BE2C (cell line): Measurements from ENCODE around the gene ARFRP1.
A peak's percentile ranks its signal among the peaks of the same experiment; 100 is the strongest.

Experiments
- DNase-seq: peaks from one replicate; pipeline ENCODE4 v3.0.0-alpha.2; 2020
- H3K27me3 ChIP-seq: fragments of 250-450 bp; sonication (Bioruptor Pico); 2 replicates; pipeline ENCODE4 v1.5.1; 2020; ENCODE audit warnings: mild to moderate bottlenecking
- H3K36me3 ChIP-seq: fragments of 250-450 bp; sonication (Bioruptor Pico); 2 replicates; pipeline ENCODE4 v1.5.1; 2020; ENCODE audit warnings: mild to moderate bottlenecking
- H3K4me1 ChIP-seq: fragments of 250-450 bp; sonication (Bioruptor Pico); 2 replicates; pipeline ENCODE4 v1.5.1; 2020
- H3K4me3 ChIP-seq: 2 replicates; pipeline ENCODE4 v1.5.1; 2011; ENCODE audit warnings: low read depth, low read length
- H3K9me3 ChIP-seq: fragments of 250-450 bp; sonication (Bioruptor Pico); 2 replicates; pipeline ENCODE4 v1.5.1; 2020
- TF ChIP-seq, protein P1 (sequence below): IDR thresholded peaks from 2 replicates; pipeline ENCODE4 v1.5.1; 2012; ENCODE audit warnings: mild to moderate bottlenecking, low read depth, low read length

ARFRP1 gene

DNA sequence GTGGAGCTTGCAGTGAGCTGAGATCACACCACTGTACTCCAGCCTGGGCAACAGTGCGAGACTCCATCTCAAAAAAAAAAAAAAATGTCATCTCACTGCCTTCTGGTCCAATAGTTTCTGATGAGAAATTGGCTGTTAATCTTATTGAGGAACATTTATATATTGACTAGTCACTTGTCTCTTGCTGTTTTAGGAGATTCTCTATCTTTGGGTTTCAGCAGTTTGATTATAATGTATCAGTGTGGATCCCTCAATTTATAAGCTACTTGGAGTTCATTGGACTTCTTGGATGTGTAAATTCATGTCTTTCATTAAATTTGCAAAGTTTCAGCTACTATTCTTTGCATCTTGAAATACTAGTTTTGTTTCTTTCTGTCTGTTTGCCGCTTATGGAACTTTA lies 11.2 kb upstream of the ARFRP1 start:
- Histone ChIP-seq H3K4me1 (no peaks in the 10 kb centered on the region), H3K36me3 (peaks cover 43% of the 10 kb centered on the region)

DNA sequence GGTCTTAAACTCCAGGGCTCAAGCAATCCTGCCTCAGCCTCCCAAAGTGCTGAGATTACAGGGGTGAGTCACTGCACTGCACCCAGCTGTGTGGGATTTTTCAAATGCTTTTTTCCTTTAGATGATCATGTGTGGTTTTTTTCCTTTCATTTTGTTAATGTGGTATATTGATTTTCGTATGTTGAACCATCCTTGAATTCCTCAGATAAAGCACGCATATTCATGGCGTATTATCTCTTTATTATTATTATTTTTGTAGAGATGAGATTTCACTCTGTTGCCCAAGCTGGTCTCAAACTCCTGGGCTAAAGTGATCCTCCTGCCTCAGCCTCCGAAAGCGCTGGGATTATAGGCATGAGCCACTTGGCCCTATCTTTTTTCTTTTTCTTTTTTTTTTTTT lies 7.1 kb upstream of the ARFRP1 start:
- Histone ChIP-seq H3K36me3 (peaks cover 57% of the 10 kb centered on the region), H3K9me3 (no peaks in the 10 kb centered on the region; the same call in 1 of the 2 replicates), H3K27me3 (no peaks in the 10 kb centered on the region), H3K4me3 (no peak overlapping the region), H3K4me1 (no peaks in the 10 kb centered on the region)
- TF ChIP-seq, protein P1, sequence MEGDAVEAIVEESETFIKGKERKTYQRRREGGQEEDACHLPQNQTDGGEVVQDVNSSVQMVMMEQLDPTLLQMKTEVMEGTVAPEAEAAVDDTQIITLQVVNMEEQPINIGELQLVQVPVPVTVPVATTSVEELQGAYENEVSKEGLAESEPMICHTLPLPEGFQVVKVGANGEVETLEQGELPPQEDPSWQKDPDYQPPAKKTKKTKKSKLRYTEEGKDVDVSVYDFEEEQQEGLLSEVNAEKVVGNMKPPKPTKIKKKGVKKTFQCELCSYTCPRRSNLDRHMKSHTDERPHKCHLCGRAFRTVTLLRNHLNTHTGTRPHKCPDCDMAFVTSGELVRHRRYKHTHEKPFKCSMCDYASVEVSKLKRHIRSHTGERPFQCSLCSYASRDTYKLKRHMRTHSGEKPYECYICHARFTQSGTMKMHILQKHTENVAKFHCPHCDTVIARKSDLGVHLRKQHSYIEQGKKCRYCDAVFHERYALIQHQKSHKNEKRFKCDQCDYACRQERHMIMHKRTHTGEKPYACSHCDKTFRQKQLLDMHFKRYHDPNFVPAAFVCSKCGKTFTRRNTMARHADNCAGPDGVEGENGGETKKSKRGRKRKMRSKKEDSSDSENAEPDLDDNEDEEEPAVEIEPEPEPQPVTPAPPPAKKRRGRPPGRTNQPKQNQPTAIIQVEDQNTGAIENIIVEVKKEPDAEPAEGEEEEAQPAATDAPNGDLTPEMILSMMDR = no peak
- DNase-seq = no peak

More for the DNA sequence above, 11.2 kb upstream of the ARFRP1 start:
- H3K4me3 ChIP-seq = no peak overlapping the region
- H3K27me3 ChIP-seq = no peaks in the 10 kb centered on the region
- DNase-seq = no peak
- H3K9me3 ChIP-seq = no peaks in the 10 kb centered on the region; the same call in 1 of the 2 replicates
- TF ChIP-seq, protein P1 = no peak

DNA sequence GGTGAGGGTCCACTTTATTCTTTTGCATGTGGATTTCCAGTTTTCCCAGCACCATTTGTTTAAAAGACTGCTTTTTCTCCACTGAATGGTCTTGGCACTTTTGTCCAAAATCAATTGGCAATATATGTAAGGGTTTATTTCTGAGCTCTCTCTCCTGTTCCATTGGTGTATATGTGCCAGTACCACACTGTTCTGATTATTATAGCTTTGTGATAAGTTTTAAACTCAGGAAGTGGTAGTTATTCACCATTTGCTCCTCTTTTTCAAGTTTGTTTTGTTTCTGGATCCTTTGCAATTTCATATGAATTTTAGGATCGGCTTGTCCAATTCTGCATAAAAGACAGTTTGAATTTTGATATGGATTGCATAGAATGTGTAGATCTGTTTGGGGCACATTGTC lies 4.4 kb upstream of the ARFRP1 start:
- peaks cover 46% of the 10 kb centered on the region for H3K36me3 ChIP-seq
- DNase-seq = no peak
- H3K4me1 ChIP-seq = no peaks in the 10 kb centered on the region
- no peaks in the 10 kb centered on the region for H3K27me3 ChIP-seq
- TF ChIP-seq, protein P1 = no peak
- no peak overlapping the region for H3K4me3 ChIP-seq
- no peaks in the 10 kb centered on the region; the same call in 1 of the 2 replicates for H3K9me3 ChIP-seq

DNA sequence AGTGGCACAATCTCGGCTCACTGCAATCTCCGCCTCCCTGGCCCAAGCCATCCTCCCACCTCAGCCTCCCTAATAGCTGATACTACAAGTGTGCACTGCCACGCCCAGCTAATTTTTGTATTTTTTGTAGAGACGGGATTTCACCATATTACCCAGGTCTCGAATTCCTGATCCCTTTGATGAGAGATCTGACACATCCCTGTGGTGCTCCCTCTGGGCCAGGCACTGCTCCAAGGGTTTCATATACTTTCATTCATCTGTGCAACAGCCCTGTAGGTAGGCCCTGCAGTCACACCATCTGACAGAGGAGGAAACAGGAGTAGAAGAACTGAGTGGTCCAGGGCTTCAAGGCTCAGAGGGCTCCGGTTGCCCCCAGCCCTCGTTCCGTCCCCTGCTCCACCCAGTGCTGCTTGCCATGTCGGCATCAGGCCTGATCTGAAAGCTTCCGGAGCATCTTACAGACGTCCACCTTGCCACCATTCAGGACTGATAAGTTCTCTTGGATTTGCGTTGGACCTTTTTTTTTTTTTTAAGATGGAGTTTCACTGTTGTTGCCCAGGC lies 3.4 kb upstream of the ARFRP1 start:
- TF ChIP-seq, protein P1 = no peak
- H3K36me3 ChIP-seq = peaks cover 53% of the 10 kb centered on the region

DNA sequence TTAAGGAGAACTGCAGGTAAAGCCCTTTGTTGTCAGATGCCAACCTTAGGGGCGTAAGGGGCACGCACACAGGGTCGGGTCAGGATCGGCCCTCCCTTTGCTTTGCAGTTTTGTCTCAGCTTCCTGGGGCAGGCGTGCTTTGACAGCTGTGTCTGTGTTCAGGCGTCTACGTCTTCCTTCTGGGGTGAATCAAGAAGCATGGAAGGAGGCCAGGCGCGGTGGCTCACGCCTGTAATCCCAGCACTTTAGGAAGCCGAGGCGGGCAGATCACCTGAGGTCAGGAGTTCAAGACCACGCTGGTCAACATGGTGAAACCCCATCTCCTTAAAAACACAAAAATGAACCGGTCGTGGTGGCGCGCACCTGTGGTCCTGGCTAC lies 1.4 kb upstream of the ARFRP1 start:
- Histone ChIP-seq H3K9me3 (no peaks in the 10 kb centered on the region), H3K4me3 (peak overlapping the region; percentile 77)
- TF ChIP-seq, protein P1 = no peak

More for the DNA sequence above, 3.4 kb upstream of the ARFRP1 start:
- no peaks in the 10 kb centered on the region for H3K27me3 ChIP-seq
- H3K4me3 ChIP-seq = no peak overlapping the region
- H3K9me3 ChIP-seq = no peaks in the 10 kb centered on the region; the same call in 1 of the 2 replicates
- no peaks in the 10 kb centered on the region; the same call in 1 of the 2 replicates for H3K4me1 ChIP-seq
- DNase-seq = no peak

DNA sequence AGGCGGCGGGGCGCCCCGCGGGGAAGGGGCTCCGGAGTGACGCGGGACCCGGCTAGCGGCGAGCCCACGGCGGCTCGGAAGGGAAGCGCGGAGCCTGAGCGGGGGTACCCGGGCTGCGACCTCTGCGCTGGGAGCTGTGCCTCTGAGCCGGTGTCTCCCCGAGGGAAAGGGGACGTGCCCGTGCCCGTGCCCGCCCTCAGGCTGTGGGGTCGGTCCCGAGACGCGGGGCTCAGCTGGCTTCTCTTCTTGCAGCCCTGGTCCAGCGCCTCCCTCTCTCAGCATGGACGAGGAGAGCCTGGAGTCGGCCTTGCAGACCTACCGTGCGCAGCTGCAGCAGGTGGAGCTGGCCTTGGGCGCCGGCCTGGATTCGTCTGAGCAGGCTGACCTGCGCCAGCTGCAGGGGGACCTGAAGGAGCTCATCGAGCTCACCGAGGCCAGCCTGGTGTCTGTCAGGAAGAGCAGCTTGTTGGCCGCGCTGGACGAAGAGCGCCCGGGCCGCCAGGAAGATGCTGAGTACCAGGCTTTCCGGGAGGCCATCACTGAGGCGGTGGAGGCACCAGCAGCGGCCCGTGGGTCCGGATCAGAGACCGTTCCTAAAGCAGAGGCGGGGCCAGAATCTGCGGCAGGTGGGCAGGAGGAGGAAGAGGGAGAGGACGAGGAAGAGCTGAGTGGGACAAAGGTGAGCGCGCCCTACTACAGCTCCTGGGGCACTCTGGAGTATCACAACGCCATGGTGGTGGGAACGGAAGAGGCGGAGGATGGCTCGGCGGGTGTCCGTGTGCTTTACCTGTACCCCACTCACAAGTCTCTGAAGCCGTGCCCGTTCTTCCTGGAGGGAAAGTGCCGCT lies 749 bp upstream of the ARFRP1 start:
- DNase-seq = peak; percentile 18
- no peaks in the 10 kb centered on the region for H3K9me3 ChIP-seq
- TF ChIP-seq, protein P1 = no peak
- no peaks in the 10 kb centered on the region; the same call in 1 of the 2 replicates for H3K4me1 ChIP-seq
- H3K36me3 ChIP-seq = peaks cover 58% of the 10 kb centered on the region
- peak overlapping the region; percentile 77 for H3K4me3 ChIP-seq
- no peaks in the 10 kb centered on the region for H3K27me3 ChIP-seq

More for the DNA sequence above, 1.4 kb upstream of the ARFRP1 start:
- H3K27me3 ChIP-seq = no peaks in the 10 kb centered on the region
- DNase-seq = no peak
- peaks cover 61% of the 10 kb centered on the region for H3K36me3 ChIP-seq
- no peaks in the 10 kb centered on the region; the same call in 1 of the 2 replicates for H3K4me1 ChIP-seq
